Ishikawa (cell line): ENCODE measurements around the gene TTLL1.

Source experiments
- CEBPB ChIP-seq: IDR thresholded peaks from 2 replicates; pipeline ENCODE4 v1.6.1; 2012
- CREB1 ChIP-seq: IDR thresholded peaks from 2 replicates; pipeline ENCODE4 v1.6.1; 2012; ENCODE audit warnings: low read depth
- EGR1 ChIP-seq: IDR thresholded peaks from 2 replicates; pipeline ENCODE4 v1.6.1; 2012
- EP300 ChIP-seq: IDR thresholded peaks from 2 replicates; pipeline ENCODE4 v1.6.1; 2012; ENCODE audit warnings: borderline replicate concordance
- FOXM1 ChIP-seq: IDR thresholded peaks from 2 replicates; pipeline ENCODE4 v1.6.1; 2012; ENCODE audit warnings: low read depth, borderline replicate concordance
- MAX ChIP-seq: IDR thresholded peaks from 2 replicates; pipeline ENCODE4 v1.6.1; 2012
- NFIC ChIP-seq: IDR thresholded peaks from 2 replicates; pipeline ENCODE4 v1.6.1; 2012
- RAD21 ChIP-seq: IDR thresholded peaks from 2 replicates; pipeline ENCODE4 v1.6.1; 2012; ENCODE audit warnings: low read depth
- REST ChIP-seq: IDR thresholded peaks from 2 replicates; pipeline ENCODE4 v1.6.1; 2012; ENCODE audit warnings: low read depth, mild to moderate bottlenecking
- TAF1 ChIP-seq: IDR thresholded peaks from 2 replicates; pipeline ENCODE4 v1.6.1; 2012; ENCODE audit warnings: low read depth, mild to moderate bottlenecking
- TCF12 ChIP-seq: IDR thresholded peaks from 2 replicates; pipeline ENCODE4 v1.6.1; 2012; ENCODE audit warnings: low read depth
- TEAD4 ChIP-seq: IDR thresholded peaks from 2 replicates; pipeline ENCODE4 v1.6.1; 2012
- USF1 ChIP-seq: IDR thresholded peaks from 2 replicates; pipeline ENCODE4 v1.6.1; 2012
- YY1 ChIP-seq: IDR thresholded peaks from 2 replicates; pipeline ENCODE4 v1.6.1; 2012; ENCODE audit warnings: low read depth
- ZBTB7A ChIP-seq: IDR thresholded peaks from 2 replicates; pipeline ENCODE4 v1.6.1; 2012; ENCODE audit warnings: low read depth

Gene TTLL1

GRCh38 chr22:43118024-43118849, 29.0 kb upstream of the TTLL1 start:
- TF ChIP-seq EP300 (no peak), TEAD4 (0 out of 2 replicates have a peak, but pooled peaks have one; percentile 12), EGR1 (no peak), TCF12 (peak; percentile 60; the same call in 1 of the 2 replicates), TAF1 (no peak), YY1 (no peak), NFIC (peak; percentile 31; the same call in 1 of the 2 replicates), RAD21 (no peak), ZBTB7A (no peak), MAX (peak; percentile 68), FOXM1 (no peak), CREB1 (no peak), USF1 (no peak), CEBPB (no peak), REST (no peak)

- TF ChIP-seq TEAD4 (no peak), EP300 (no peak), MAX (no peak), CEBPB (no peak), FOXM1 (no peak), ZBTB7A (no peak), RAD21 (no peak), EGR1 (no peak), TAF1 (no peak), YY1 (no peak), REST (no peak), USF1 (no peak), NFIC (no peak), CREB1 (no peak), TCF12 (no peak)
These were observed 27.7 kb upstream of the TTLL1 start for GRCh38 chr22:43116932-43117331.

GRCh38 chr22:43114958-43115357, 25.8 kb upstream of the TTLL1 start:
- TF ChIP-seq TEAD4 (no peak), REST (no peak), TAF1 (no peak)

GRCh38 chr22:43113526-43114251, 24.5 kb upstream of the TTLL1 start:
- TF ChIP-seq TEAD4: no peak
- TF ChIP-seq NFIC: no peak
